Fibroblast of skin of right quadriceps (primary cell): ENCODE measurements around the gene KCNJ18.
"Not testable (repeated sequence)": the region's sequence is repeated elsewhere in the genome, so short reads cannot be mapped to it uniquely, and the experiment has no call there.

Experiments
- DNase-seq: peaks from one replicate; pipeline ENCODE4 v3.0.0-alpha.2; 2013

KCNJ18 gene

GRCh38 chr17:21686165-21687015 is 5.9 kb upstream of the KCNJ18 start:
- no peak for DNase-seq

- DNase-seq = no peak
Observed at GRCh38 chr17:21687136-21687953, 5.0 kb upstream of the KCNJ18 start.

DNA sequence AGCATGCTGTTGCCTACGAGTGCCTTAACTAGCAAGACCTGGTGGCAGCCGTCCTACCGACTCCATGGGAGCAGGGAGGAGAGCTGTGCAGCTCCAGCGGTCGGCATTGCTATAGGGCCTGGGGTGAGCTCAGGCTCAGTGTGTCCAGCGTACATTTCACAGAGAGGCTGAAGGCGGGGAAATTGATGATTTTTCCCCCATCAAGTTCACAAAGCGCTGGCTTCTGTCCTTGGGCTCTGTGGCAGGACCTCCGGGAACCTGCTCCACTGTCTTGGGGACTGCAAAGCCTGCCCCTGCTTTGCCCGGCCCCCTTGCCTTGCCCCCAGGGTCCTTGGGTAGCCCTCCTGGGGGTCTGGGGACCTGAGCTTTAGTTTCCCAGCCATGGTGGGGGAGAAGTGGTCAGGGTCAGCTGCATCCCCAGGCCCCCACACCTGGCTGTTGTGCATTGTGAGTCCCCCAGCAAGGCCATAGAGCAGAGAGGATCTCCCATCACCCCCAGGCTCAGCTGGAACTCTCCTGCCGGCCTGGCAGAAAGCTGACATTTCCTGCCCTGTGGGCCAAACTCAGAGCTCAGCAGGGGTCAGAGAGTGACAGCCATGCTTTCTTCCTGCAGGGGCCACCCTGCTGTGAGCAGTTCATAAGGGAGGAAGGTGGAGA is 3.9 kb upstream of the KCNJ18 start:
- no peak for DNase-seq

DNA sequence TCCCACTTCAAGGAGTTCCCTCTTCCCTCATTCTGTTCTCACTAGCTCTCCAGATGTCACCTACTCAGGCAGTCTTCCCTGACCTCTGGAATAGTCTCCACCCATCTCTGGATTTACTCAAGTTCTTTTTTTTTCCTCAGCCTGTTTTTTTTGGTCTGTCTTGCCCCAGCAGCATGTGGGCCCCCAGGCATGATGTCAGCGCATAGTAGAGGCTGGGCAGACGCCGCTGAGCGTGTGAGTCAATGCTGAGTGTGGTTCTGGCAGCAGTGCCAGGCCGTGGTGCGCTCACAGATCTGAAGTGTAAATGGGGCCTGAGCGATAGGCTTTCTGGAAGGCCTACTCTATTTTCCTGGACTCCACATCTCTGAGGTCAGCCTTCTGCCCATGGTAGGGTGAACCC is 2.7 kb upstream of the KCNJ18 start:
- peak; percentile 81 for DNase-seq

DNA sequence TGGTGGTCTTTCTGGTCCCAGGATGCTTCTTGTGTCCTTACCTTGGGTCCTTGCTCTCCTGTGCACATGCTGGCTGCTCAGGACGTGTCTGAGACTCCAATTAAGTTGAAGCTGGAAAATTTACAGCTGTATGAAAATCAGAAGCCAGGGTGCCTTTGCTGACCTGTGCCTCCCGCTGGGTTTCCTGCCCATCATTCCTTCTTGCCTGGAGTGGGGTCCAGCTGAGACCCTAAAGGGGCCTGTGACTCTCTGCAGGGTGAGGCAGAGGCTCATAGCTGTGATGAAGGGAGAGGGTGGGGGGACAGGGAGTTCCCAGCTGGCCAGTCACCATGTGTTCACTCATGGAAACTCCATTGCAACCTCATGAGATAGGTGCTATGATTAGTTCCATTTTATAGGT is 1.5 kb upstream of the KCNJ18 start:
- not testable (repeated sequence) for DNase-seq

GRCh38 chr17:21691481-21691880 is 842 bp upstream of the KCNJ18 start:
- DNase-seq = not testable (repeated sequence)

- DNase-seq = not testable (repeated sequence)
Observed at GRCh38 chr17:21692704-21693065, 362 bp downstream of the KCNJ18 start.

- not testable (repeated sequence) for DNase-seq
Observed at GRCh38 chr17:21693391-21693796, 1.1 kb downstream of the KCNJ18 start.

- not testable (repeated sequence) for DNase-seq
Observed at GRCh38 chr17:21693937-21694336, 1.6 kb downstream of the KCNJ18 start.

- DNase-seq = not testable (repeated sequence)
Observed at GRCh38 chr17:21696227-21696626, 3.9 kb downstream of the KCNJ18 start.

DNA sequence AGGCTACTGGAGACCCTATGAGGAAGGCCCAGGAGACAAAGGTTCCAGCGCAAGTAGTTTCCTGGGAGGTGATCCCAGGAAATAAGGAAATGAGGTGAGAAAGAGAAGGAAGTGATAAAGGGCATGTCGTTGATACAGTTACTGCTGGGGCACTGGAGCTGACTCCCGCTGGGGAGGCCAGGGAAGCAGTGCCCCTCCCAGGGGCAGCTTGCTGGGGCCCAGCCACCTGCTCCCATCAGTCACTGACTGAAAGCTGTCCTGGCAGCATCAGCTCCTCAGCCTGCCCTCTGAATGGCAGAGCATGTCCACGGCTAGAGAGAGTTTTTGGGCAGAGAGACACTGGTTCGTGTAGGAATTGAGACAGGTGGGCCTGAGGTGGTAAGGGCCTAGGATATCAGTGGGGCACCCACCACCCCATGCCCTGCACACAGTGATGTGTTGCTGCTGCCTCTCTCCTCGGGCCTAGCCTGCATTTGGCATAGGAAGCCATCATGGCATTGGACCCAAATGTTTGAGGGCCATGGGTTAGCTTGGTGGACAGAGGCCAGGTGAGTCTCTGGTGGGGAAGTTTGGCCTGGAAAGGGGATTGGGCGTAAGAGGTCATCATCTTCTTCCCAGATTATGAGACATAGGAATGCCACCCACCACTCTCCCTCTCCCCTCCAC is 4.7 kb downstream of the KCNJ18 start:
- DNase-seq = not testable (repeated sequence)

DNA sequence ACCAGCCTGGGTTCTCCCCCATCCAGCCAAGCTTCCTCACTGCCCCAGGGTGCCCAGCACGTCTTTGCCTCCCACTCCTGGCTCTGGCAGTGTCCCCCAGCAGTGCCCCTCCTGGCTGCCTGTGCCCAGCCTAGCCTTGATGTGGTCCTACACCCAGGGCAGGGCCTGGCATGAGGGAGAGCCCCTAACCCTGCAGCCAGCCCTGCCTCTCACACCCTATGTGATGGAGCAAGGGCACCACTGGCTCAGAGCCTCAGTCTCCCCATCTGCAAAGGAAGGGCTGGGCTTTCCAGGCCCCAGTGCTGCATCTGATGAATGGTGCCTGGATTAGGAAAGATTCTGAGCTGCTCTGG is 5.2 kb downstream of the KCNJ18 start:
- not testable (repeated sequence) for DNase-seq

DNA sequence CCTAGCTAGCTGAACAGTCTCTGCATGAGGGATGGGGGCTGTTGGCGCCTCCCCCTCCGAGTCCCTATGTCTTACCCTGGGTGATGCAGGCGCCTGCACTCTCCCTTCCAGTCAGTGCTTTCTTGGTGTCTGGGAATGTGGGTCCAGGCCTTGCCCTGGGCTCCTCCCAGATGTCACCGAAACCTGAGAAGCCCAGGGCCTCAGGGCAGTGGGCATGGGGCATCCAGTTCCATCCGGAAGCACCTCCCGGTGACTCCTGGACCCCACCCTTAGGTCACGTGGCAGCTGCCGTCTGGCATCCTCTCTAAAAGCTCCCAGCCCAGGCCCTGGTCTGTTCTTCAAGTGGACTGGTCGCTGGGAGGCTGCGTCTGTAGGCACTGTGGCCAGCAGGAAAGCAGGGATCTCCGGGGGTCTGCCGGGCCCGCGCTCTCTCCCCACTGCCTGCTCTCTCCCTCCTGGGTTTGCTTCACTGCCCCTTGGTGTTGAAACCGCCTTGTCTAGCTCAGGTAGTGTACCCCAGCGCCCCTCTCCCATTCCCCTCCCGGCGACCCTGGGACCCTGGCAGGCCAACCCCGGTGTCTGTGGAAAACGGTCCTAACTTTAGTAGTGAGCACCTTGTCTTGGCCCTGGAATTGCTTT is 6.2 kb downstream of the KCNJ18 start:
- DNase-seq = not testable (repeated sequence)

- DNase-seq = not testable (repeated sequence)
Observed at GRCh38 chr17:21699124-21699523, 6.8 kb downstream of the KCNJ18 start.

- DNase-seq = not testable (repeated sequence)
Observed at GRCh38 chr17:21699573-21700236, 7.4 kb downstream of the KCNJ18 start.

DNA sequence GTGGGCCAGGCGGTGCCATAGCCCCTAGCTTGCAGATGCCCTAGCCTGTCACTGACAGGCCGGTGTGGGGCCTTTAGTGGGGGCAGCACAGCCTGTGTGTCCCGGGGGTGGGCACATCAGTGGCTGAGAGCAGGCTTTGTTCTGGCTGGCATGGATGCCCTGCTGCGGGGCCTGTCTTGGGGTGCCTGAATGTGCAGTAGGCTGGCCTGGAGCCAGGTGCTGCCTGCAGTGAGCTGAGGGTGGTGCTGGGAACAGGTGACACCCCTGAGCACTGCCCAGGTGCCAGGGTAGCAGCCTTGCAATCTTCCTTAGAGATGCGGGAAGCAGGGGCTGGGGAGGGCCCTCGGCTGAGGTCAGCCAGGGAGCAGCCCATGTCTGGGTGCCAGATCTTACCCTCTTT is 8.8 kb downstream of the KCNJ18 start:
- not testable (repeated sequence) for DNase-seq

DNA sequence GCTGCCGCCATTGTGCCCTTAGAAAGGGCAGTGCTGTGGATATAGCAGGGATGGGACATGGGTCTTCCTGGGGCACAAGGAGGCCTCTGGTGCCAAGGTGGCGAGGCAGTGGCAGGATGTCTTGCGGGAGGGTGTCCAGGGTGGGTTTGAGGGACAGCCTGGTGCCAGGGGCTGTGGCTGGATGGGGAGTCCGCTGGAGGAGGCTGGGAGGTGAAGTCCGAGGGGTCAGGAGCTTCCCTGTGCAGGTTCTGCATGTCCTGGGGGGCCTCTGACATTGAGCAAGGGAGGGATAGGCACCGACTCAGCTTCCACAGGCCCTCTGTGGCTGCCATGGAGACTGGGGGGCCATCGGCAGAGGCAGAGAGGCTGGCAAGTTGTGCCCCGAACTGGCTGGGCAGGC is 9.7 kb downstream of the KCNJ18 start:
- DNase-seq = not testable (repeated sequence)

GRCh38 chr17:21702521-21702920 is 10.2 kb downstream of the KCNJ18 start:
- not testable (repeated sequence) for DNase-seq

GRCh38 chr17:21702940-21703640 is 10.8 kb downstream of the KCNJ18 start:
- DNase-seq = not testable (repeated sequence)

GRCh38 chr17:21703891-21704872 is 11.9 kb downstream of the KCNJ18 start:
- DNase-seq = not testable (repeated sequence)
